HG03354 (cell line): ENCODE data around the gene PARM1.

Experiments
- ATAC-seq: cut with Tn5 transposase; IDR thresholded peaks from one replicate; pipeline ENCODE4 v1.9.1; 2021; ENCODE audit warnings: mild to moderate bottlenecking; ENCODE audit not compliant: unreplicated experiment, poor library complexity, severe bottlenecking

The PARM1 gene

GRCh38 chr4:75057369-75057768 is 124.5 kb downstream of the PARM1 start:
- no peak for ATAC-seq

DNA sequence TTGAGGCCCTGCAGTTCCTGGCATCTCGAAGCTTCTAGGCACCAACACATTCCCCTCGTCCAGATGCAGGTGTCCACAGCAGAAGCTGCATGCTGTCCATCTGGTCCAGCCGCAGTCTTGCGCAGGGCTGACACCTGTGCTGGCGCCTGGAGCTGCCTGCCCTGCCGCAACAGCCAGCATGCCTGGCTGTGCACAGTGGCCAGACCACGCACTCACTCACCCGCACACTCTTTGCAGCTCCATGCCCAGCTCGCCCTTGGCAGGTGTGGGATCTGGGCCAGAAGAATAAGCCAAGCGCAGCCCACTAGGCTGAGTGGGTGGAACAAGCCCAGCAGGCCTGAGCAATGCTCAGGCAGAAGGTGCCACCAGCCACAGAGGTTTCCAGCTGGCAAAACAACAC is 125.6 kb downstream of the PARM1 start:
- ATAC-seq, result no peak

- ATAC-seq, result no peak
Observed at GRCh38 chr4:75063433-75063832, 130.5 kb downstream of the PARM1 start.

DNA sequence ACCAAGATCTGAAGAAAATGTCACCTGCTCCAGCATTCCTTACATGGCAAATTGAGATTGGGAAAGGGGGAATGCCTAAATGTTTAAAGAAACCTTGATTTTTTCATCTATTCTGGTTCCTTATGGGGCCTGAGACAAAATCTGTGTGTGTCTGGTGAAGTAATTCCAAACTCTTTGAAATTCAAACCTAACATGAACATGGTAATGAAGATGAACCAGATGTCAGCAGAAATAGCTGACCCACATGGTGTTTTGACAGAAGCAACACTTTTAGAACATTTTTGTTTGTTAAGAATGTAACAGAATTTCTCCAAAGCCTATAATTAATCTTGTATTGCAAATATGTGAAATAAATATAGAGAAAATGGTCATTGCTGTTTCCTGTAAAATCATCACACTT is 133.0 kb downstream of the PARM1 start:
- no peak for ATAC-seq

DNA sequence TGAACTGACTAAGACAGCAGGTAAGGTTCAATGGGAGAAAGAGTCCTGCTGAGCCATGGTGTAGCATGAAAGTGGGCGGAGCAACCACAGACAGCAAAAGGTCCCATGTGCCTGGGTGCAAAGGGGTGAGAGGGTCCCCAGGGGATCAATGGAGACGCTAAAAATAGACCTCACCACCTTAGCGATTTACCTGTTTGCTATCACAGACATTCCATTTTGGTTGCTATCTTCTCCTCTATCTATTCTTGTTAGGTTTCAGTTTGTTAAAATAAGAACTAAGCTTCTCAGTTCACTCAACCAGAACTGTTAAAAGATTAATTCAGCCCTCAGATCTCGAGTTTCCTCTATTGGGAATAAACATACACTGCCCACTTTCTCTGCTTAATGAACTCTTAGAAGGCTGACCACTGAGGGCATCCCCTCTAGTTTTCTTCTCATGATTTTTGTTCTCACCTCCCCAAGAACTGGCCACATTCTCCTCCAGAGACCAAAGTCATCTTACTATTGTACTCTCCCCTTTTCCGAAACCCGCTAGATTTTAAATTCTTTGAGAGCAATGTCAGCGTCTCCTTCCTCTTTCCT is 136.7 kb downstream of the PARM1 start:
- peak; percentile 81 for ATAC-seq

- no peak for ATAC-seq
Observed at GRCh38 chr4:75071317-75071716, 138.4 kb downstream of the PARM1 start.

- no peak for ATAC-seq
Observed at GRCh38 chr4:75080888-75081287, 148.0 kb downstream of the PARM1 start.

DNA sequence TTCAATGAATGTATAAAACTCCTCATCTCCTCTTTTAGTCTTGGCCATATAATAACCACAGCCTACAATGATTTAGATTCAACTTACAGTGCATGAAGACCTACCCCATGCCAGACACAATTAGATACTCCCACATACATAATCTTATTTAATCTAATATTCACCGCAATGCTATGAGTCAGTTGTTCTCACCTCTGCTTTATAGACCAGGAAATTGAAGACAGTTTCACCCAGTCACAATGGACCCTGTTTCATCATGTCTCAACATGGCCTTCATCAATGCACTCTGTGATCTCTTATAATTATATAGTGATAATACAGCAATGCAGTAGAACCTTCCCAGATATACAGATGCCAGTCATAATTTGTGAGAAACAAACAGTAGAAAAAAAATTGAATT is 148.6 kb downstream of the PARM1 start:
- no peak for ATAC-seq

- ATAC-seq, result no peak
Observed at GRCh38 chr4:75087416-75087815, 154.5 kb downstream of the PARM1 start.

- ATAC-seq, result peak; percentile 61
Observed at GRCh38 chr4:75087865-75088264, 154.9 kb downstream of the PARM1 start.

- ATAC-seq, result no peak
Observed at GRCh38 chr4:75089206-75089605, 156.3 kb downstream of the PARM1 start.

DNA sequence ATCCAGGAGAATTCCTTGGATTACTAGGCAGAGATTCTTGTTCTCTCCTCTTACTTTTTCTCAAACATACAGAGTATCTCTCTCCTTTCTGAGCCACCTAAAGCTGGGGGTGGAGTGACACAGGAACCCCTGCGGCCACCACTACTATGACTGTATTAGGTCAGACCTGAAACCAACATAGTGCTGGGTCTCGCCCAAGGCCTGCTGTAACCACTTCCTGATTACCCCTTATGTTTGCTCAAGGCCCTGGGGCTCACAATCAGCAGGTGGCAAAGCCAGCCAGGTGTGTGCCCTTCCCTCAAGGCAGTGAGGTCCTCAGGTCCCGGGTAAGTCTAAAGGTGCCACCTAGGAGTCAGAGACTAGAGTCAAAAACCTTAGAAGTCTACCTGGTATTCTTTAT is 166.4 kb downstream of the PARM1 start:
- ATAC-seq, result peak; percentile 94
